GM23338 (cell line): ENCODE results near the gene TCHH. TPM values are rescaled to one million over a fixed set of nuclear protein-coding genes. Genes with fewer than 3 reads are reported as not detected.

ENCODE experiments used
- ATAC-seq: fragments of 200-7000 bp; cut with Tn5 transposase; 3 replicates; pipeline ENCODE4 v1.9.1; 2020
- DNase-seq: peaks from one replicate; pipeline ENCODE4 v3.0.0-alpha.2; 2015; ENCODE audit warnings: low spot score
- H2AFZ ChIP-seq: fragments of 200-600 bp; sonication (generic); 2 replicates; pipeline ENCODE4 v1.8.0; 2016; ENCODE audit warnings: antibody characterized with exemption, mild to moderate bottlenecking, moderate library complexity
- H3F3A ChIP-seq: fragments of 200-600 bp; sonication (generic); replicated peaks from 2 replicates; pipeline ENCODE4 v1.8.0; 2017; ENCODE audit warnings: antibody characterized with exemption, mixed run types, low read depth
- H3K27ac ChIP-seq: fragments of 200-600 bp; sonication (generic); 2 replicates; pipeline ENCODE4 v1.6.1; 2016; ENCODE audit warnings: low read depth
- H3K27me3 ChIP-seq: fragments of 200-600 bp; sonication (generic); 2 replicates; pipeline ENCODE4 v1.8.0; 2016; ENCODE audit warnings: mild to moderate bottlenecking, mixed run types, moderate library complexity; ENCODE audit not compliant: insufficient read depth
- H3K36me3 ChIP-seq: fragments of 200-600 bp; sonication (generic); 2 replicates; pipeline ENCODE4 v1.8.0; 2016; ENCODE audit warnings: mild to moderate bottlenecking; ENCODE audit not compliant: insufficient read depth
- H3K4me1 ChIP-seq: fragments of 200-600 bp; sonication (generic); 2 replicates; pipeline ENCODE4 v1.8.0; 2016; ENCODE audit warnings: mild to moderate bottlenecking, moderate library complexity; ENCODE audit not compliant: insufficient read depth
- H3K4me2 ChIP-seq: fragments of 200-600 bp; sonication (generic); 2 replicates; pipeline ENCODE4 v1.7.1; 2017; ENCODE audit warnings: mixed run types
- H3K4me3 ChIP-seq: fragments of 200-600 bp; sonication (generic); 2 replicates; pipeline ENCODE4 v1.6.1; 2016; ENCODE audit warnings: mixed run types
- H3K79me2 ChIP-seq: fragments of 200-600 bp; sonication (generic); replicated peaks from 2 replicates; pipeline ENCODE4 v1.8.0; 2017; ENCODE audit warnings: mild to moderate bottlenecking; ENCODE audit not compliant: insufficient read depth
- H3K9me2 ChIP-seq: fragments of 200-600 bp; sonication (generic); 2 replicates; pipeline ENCODE4 v1.8.0; 2017; ENCODE audit not compliant: insufficient read depth
- H4K20me1 ChIP-seq: fragments of 200-600 bp; sonication (generic); replicated peaks from 2 replicates; pipeline ENCODE4 v1.8.0; 2017; ENCODE audit warnings: mild to moderate bottlenecking; ENCODE audit not compliant: insufficient read depth
- H3K27ac Mint-ChIP-seq: 2 replicates; pipeline ENCODE4 v1.8.0; 2020; ENCODE audit warnings: inconsistent platforms, mild to moderate bottlenecking, moderate library complexity, mixed read lengths
- H3K27me3 Mint-ChIP-seq: 3 replicates; pipeline ENCODE4 v1.8.0; 2022; ENCODE audit warnings: low read depth, mild to moderate bottlenecking, moderate library complexity, mixed read lengths, inconsistent platforms; ENCODE audit not compliant: insufficient read depth, poor library complexity
- H3K36me3 Mint-ChIP-seq: 3 replicates; pipeline ENCODE4 v1.8.0; 2021; ENCODE audit warnings: low read depth, mild to moderate bottlenecking, inconsistent platforms, moderate library complexity, mixed read lengths
- H3K4me1 Mint-ChIP-seq: 3 replicates; pipeline ENCODE4 v1.8.0; 2020; ENCODE audit warnings: mild to moderate bottlenecking, inconsistent platforms, mixed read lengths
- H3K4me3 Mint-ChIP-seq: 3 replicates; pipeline ENCODE4 v1.8.0; 2021; ENCODE audit warnings: moderate library complexity, mild to moderate bottlenecking, inconsistent platforms, mixed read lengths
- H3K9me3 Mint-ChIP-seq: 3 replicates; pipeline ENCODE4 v1.8.0; 2020; ENCODE audit warnings: moderate library complexity, mild to moderate bottlenecking, inconsistent platforms, mixed read lengths
- CREB1 ChIP-seq: fragments of 250-450 bp; sonication (Bioruptor Pico); IDR thresholded peaks from 2 replicates; pipeline ENCODE4 v1.5.0; 2020; ENCODE audit warnings: low read depth, mild to moderate bottlenecking, moderate library complexity
- JUNB ChIP-seq: IDR thresholded peaks from one replicate; pipeline ENCODE4 v1.6.1; 2016; ENCODE audit warnings: antibody characterized with exemption; ENCODE audit not compliant: unreplicated experiment
- NANOG ChIP-seq: IDR thresholded peaks from 2 replicates; pipeline ENCODE4 v1.6.1; 2016; ENCODE audit warnings: antibody characterized with exemption, borderline replicate concordance
- POLR2AphosphoS5 ChIP-seq: IDR thresholded peaks from 2 replicates; pipeline ENCODE4 v1.6.1; 2016; ENCODE audit warnings: antibody characterized with exemption, low read depth
- ZNF114 ChIP-seq: fragments of 250-450 bp; sonication (Bioruptor Pico); IDR thresholded peaks from 2 replicates; pipeline ENCODE4 v1.5.0; 2020; ENCODE audit warnings: mild to moderate bottlenecking, moderate library complexity
- ZNF331 ChIP-seq: fragments of 250-450 bp; sonication (Bioruptor Pico); IDR thresholded peaks from 2 replicates; pipeline ENCODE4 v1.5.0; 2020; ENCODE audit warnings: low read depth, mild to moderate bottlenecking, moderate library complexity
- long read RNA-seq: library from polyadenylated mRNA; unstranded; transcript quantifications from one replicate; pipeline ENCODE4 v2.0.0, GENCODE V29; 2020; ENCODE audit not compliant: unreplicated experiment
- polyA plus RNA-seq: library from polyadenylated mRNA; unstranded; fragments of >200 nt; fragmentation: Nextera tagmentation; extraction: Ambion mirVana; gene quantifications from 2 replicates; pipeline ENCODE4 v1.2.1, GENCODE V29; 2016
- total RNA-seq: library from RNA; depleted of rRNA; stranded (reverse); fragments of >200 nt; shearing (Covaris generic); gene quantifications from 2 replicates; pipeline ENCODE4 v1.2.3, GENCODE V29; 2014; rRNA removed
- TF ChIP-seq, protein P1 (sequence below): IDR thresholded peaks from 2 replicates; pipeline ENCODE4 v1.6.1; 2016; ENCODE audit warnings: antibody characterized with exemption
- TF ChIP-seq, protein P2 (sequence below), 2 experiments: fragments of 200-600 bp in 1 of 2; sonication (generic) in 1 of 2; conservative IDR thresholded peaks; 2 replicates each; pipeline versions ENCODE4 v1.5.1 to v1.6.1; 2016 to 2017; ENCODE audit warnings: antibody characterized with exemption in 2 of 2, low read depth in 2 of 2, mild to moderate bottlenecking in 2 of 2, moderate library complexity in 1 of 2
- TF ChIP-seq, protein P3 (sequence below): IDR thresholded peaks from one replicate; pipeline ENCODE4 v1.6.1; 2018; ENCODE audit warnings: antibody characterized with exemption; ENCODE audit not compliant: unreplicated experiment

Gene TCHH, protein sequence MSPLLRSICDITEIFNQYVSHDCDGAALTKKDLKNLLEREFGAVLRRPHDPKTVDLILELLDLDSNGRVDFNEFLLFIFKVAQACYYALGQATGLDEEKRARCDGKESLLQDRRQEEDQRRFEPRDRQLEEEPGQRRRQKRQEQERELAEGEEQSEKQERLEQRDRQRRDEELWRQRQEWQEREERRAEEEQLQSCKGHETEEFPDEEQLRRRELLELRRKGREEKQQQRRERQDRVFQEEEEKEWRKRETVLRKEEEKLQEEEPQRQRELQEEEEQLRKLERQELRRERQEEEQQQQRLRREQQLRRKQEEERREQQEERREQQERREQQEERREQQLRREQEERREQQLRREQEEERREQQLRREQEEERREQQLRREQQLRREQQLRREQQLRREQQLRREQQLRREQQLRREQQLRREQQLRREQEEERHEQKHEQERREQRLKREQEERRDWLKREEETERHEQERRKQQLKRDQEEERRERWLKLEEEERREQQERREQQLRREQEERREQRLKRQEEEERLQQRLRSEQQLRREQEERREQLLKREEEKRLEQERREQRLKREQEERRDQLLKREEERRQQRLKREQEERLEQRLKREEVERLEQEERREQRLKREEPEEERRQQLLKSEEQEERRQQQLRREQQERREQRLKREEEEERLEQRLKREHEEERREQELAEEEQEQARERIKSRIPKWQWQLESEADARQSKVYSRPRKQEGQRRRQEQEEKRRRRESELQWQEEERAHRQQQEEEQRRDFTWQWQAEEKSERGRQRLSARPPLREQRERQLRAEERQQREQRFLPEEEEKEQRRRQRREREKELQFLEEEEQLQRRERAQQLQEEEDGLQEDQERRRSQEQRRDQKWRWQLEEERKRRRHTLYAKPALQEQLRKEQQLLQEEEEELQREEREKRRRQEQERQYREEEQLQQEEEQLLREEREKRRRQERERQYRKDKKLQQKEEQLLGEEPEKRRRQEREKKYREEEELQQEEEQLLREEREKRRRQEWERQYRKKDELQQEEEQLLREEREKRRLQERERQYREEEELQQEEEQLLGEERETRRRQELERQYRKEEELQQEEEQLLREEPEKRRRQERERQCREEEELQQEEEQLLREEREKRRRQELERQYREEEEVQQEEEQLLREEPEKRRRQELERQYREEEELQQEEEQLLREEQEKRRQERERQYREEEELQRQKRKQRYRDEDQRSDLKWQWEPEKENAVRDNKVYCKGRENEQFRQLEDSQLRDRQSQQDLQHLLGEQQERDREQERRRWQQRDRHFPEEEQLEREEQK (N-terminal part only)
- 0.19 and 0.38 TPM in 2 replicates for total RNA-seq
- 0.33 and 0.42 TPM in 2 replicates for polyA plus RNA-seq
- long read RNA-seq: 0 reads

DNA sequence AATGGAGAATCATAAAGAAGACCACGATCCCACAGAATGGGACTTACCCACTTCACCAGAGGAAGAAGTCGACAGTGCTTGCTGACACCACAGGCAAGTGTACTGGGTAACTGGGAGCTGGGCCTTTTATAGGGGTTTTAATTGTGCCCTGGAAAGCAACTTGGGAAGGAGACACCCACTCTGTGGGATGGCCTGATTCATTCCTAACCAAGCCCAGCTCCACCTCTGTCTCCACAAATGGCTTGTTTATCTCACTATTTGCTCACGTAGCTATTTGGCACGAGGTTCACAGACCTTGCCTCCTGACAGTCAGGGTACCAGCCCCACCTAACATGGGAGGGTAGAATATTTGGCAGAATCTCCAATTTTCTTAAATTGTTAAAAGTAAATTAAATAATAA, at the start of gene TCHH:
Gene TCHH, minus strand, starts transcription at position 101 of the 400 bp plus-strand sequence. CDS start 1,364 bp downstream, outside the sequence.
- no peaks in the 10 kb centered on the region for H3K36me3 Mint-ChIP-seq
- no peak within 1 kb of the TSS for H3K4me3 ChIP-seq
- no peaks in the 10 kb centered on the region for H3K36me3 ChIP-seq
- no peak for ATAC-seq
- no peaks in the 10 kb centered on the region for H3K9me2 ChIP-seq
- no peaks in the 10 kb centered on the region for H3K4me1 Mint-ChIP-seq
- no peak within 1 kb of the TSS for H2AFZ ChIP-seq
- H3K79me2 ChIP-seq: no peaks in the 10 kb centered on the region
- peaks cover 11% of the 10 kb centered on the region for H3K4me1 ChIP-seq
- H3K27me3 ChIP-seq: peaks cover 85% of the 10 kb centered on the region
- DNase-seq: no peak
- peaks cover 19% of the 10 kb centered on the region for H3F3A ChIP-seq
- no peaks in the 10 kb centered on the region for H4K20me1 ChIP-seq
- no peak for TF ChIP-seq POLR2AphosphoS5
- TF ChIP-seq JUNB: no peak
- no peak for TF ChIP-seq NANOG
- TF ChIP-seq ZNF331: no peak
- no peak for TF ChIP-seq ZNF114 (CRISPR knock-in tag)
- TF ChIP-seq, protein P1, sequence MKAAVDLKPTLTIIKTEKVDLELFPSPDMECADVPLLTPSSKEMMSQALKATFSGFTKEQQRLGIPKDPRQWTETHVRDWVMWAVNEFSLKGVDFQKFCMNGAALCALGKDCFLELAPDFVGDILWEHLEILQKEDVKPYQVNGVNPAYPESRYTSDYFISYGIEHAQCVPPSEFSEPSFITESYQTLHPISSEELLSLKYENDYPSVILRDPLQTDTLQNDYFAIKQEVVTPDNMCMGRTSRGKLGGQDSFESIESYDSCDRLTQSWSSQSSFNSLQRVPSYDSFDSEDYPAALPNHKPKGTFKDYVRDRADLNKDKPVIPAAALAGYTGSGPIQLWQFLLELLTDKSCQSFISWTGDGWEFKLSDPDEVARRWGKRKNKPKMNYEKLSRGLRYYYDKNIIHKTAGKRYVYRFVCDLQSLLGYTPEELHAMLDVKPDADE: no peak
- TF ChIP-seq, protein P2, sequence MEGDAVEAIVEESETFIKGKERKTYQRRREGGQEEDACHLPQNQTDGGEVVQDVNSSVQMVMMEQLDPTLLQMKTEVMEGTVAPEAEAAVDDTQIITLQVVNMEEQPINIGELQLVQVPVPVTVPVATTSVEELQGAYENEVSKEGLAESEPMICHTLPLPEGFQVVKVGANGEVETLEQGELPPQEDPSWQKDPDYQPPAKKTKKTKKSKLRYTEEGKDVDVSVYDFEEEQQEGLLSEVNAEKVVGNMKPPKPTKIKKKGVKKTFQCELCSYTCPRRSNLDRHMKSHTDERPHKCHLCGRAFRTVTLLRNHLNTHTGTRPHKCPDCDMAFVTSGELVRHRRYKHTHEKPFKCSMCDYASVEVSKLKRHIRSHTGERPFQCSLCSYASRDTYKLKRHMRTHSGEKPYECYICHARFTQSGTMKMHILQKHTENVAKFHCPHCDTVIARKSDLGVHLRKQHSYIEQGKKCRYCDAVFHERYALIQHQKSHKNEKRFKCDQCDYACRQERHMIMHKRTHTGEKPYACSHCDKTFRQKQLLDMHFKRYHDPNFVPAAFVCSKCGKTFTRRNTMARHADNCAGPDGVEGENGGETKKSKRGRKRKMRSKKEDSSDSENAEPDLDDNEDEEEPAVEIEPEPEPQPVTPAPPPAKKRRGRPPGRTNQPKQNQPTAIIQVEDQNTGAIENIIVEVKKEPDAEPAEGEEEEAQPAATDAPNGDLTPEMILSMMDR (conservative IDR thresholded peaks at IDR 0.05; ENCODE audit: low read depth in 2 of 2): no peak
- no peak for TF ChIP-seq CREB1 (CRISPR knock-in tag)
- TF ChIP-seq, protein P3, sequence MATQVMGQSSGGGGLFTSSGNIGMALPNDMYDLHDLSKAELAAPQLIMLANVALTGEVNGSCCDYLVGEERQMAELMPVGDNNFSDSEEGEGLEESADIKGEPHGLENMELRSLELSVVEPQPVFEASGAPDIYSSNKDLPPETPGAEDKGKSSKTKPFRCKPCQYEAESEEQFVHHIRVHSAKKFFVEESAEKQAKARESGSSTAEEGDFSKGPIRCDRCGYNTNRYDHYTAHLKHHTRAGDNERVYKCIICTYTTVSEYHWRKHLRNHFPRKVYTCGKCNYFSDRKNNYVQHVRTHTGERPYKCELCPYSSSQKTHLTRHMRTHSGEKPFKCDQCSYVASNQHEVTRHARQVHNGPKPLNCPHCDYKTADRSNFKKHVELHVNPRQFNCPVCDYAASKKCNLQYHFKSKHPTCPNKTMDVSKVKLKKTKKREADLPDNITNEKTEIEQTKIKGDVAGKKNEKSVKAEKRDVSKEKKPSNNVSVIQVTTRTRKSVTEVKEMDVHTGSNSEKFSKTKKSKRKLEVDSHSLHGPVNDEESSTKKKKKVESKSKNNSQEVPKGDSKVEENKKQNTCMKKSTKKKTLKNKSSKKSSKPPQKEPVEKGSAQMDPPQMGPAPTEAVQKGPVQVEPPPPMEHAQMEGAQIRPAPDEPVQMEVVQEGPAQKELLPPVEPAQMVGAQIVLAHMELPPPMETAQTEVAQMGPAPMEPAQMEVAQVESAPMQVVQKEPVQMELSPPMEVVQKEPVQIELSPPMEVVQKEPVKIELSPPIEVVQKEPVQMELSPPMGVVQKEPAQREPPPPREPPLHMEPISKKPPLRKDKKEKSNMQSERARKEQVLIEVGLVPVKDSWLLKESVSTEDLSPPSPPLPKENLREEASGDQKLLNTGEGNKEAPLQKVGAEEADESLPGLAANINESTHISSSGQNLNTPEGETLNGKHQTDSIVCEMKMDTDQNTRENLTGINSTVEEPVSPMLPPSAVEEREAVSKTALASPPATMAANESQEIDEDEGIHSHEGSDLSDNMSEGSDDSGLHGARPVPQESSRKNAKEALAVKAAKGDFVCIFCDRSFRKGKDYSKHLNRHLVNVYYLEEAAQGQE: no peak
- H3K27ac Mint-ChIP-seq: no peak within 1 kb of the TSS
- no peaks in the 10 kb centered on the region for H3K9me3 Mint-ChIP-seq
- no peaks in the 10 kb centered on the region for H3K27me3 Mint-ChIP-seq
- no peak within 1 kb of the TSS for H3K4me2 ChIP-seq
- H3K27ac ChIP-seq: no peak within 1 kb of the TSS
- H3K4me3 Mint-ChIP-seq: no peak within 1 kb of the TSS
